OCI-LY7 (cell line): Measurements from ENCODE around the gene ADPRM. TPM values are rescaled to one million over a fixed set of nuclear protein-coding genes. Genes with fewer than 3 reads are reported as not detected.

ENCODE experiments used
- BruUV-seq: library from RNA; stranded (reverse); fragments of 400-500 nt; replicated peaks from 2 replicates; lab custom pipeline; 2021; lab: Mats Ljungman, UMichigan
- CTCF ChIA-PET: fragments of 300-600 bp; sonication (Branson Sonifier 250); formaldehyde crosslinking; loops from one replicate; lab custom pipeline; 2022; ENCODE audit warnings: antibody characterized with exemption; ENCODE audit not compliant: unreplicated experiment; lab: Charles Lee
- POLR2A ChIA-PET: fragments of 300-600 bp; sonication (Branson Sonifier 250); formaldehyde crosslinking; loops from one replicate; lab custom pipeline; 2022; ENCODE audit warnings: antibody characterized with exemption; lab: Charles Lee
- DNase-seq: peaks from one replicate; pipeline ENCODE4 v3.0.0-alpha.2; 2015; ENCODE audit warnings: low spot score
- H2AFZ ChIP-seq: fragments of 200-600 bp; sonication (generic), shearing (Covaris generic); 2 replicates; pipeline ENCODE4 v1.6.1; 2014; ENCODE audit warnings: mild to moderate bottlenecking, antibody characterized with exemption, low read length, moderate library complexity
- H3K27ac ChIP-seq: fragments of 200-600 bp; sonication (generic); 2 replicates; pipeline ENCODE4 v1.5.1; 2014; ENCODE audit warnings: mixed run types, low read depth, mild to moderate bottlenecking, moderate library complexity, low read length, inconsistent platforms; ENCODE audit not compliant: poor library complexity, severe bottlenecking
- H3K36me3 ChIP-seq: fragments of 200-600 bp; sonication (generic); 2 replicates; pipeline ENCODE4 v1.6.1; 2014; ENCODE audit warnings: mild to moderate bottlenecking, antibody characterized with exemption, low read length, moderate library complexity, mixed read lengths; ENCODE audit not compliant: insufficient read depth
- H3K4me1 ChIP-seq: fragments of 200-600 bp; sonication (generic); 2 replicates; pipeline ENCODE4 v1.5.1; 2014; ENCODE audit warnings: mild to moderate bottlenecking, low read length; ENCODE audit not compliant: insufficient read depth, poor library complexity, severe bottlenecking
- H3K4me2 ChIP-seq: fragments of 200-600 bp; sonication (generic); 2 replicates; pipeline ENCODE4 v1.6.1; 2014; ENCODE audit warnings: mild to moderate bottlenecking, low read length
- H3K4me3 ChIP-seq: fragments of 200-600 bp; sonication (generic); 2 replicates; pipeline ENCODE4 v1.5.1; 2014; ENCODE audit warnings: mild to moderate bottlenecking, low read depth, low read length; ENCODE audit not compliant: poor library complexity, severe bottlenecking
- H3K79me2 ChIP-seq: fragments of 200-600 bp; sonication (generic); 2 replicates; pipeline ENCODE4 v1.6.1; 2016; ENCODE audit warnings: low read depth, mild to moderate bottlenecking, low read length, moderate library complexity, mixed read lengths; ENCODE audit not compliant: insufficient read depth
- H3K9me2 ChIP-seq: fragments of 200-600 bp; sonication (generic); 2 replicates; pipeline ENCODE4 v1.6.1; 2016; ENCODE audit warnings: mild to moderate bottlenecking, low read length, mixed read lengths; ENCODE audit not compliant: insufficient read depth
- H3K9me3 ChIP-seq: fragments of 200-600 bp; sonication (generic); 2 replicates; pipeline ENCODE4 v1.6.1; 2014; ENCODE audit warnings: mild to moderate bottlenecking, mixed run types, low read length, mixed read lengths
- H4K20me1 ChIP-seq: fragments of 200-600 bp; sonication (generic); 2 replicates; pipeline ENCODE4 v1.6.1; 2014; ENCODE audit warnings: mild to moderate bottlenecking, antibody characterized with exemption, low read length, moderate library complexity, mixed read lengths; ENCODE audit not compliant: insufficient read depth
- CTCF ChIP-seq: fragments of 200-600 bp; sonication (generic); conservative IDR thresholded peaks from 2 replicates; pipeline ENCODE4 v1.5.1; 2014; ENCODE audit warnings: mild to moderate bottlenecking, antibody characterized with exemption, low read length, moderate library complexity, mixed read lengths
- EZH2phosphoT487 ChIP-seq: fragments of 200-600 bp; sonication (generic); IDR thresholded peaks from 2 replicates; pipeline ENCODE4 v1.6.1; 2018; ENCODE audit warnings: low read depth, borderline replicate concordance, mild to moderate bottlenecking, mixed run types, antibody characterized with exemption, low read length, moderate library complexity, mixed read lengths
- intact Hi-C: fragments of 100-400 bp; cut with micrococcal nuclease; formaldehyde crosslinking; loops from one replicate; pipeline ENCODE4 v1.10.0; 2022; ENCODE audit not compliant: unreplicated experiment
- total RNA-seq, 2 experiments: library from RNA; depleted of rRNA in 1 of 2; stranded (reverse); fragments of >200 nt in 1 of 2; shearing (Covaris generic) in 1 of 2; gene quantifications; 2 replicates each; pipeline ENCODE4 v1.2.3, GENCODE V29; 2014 to 2022

The ADPRM gene
- total RNA-seq, 2 experiments from 2014 or later = 5.5 to 7.0 TPM

- POLR2A ChIA-PET = interaction anchor here (0.7 kb wide), 1 partner anchor 37 kb away, joined by 4 read pairs; no protein-coding TSS in a partner anchor
Observed at GRCh38 chr17:10668775-10669174, 28.6 kb upstream of the ADPRM start.

GRCh38 chr17:10673312-10673711 lies 24.1 kb upstream of the ADPRM start:
- no TSS peak for BruUV-seq
- Histone ChIP-seq H3K79me2 (no peaks in the 10 kb centered on the region), H3K9me3 (no peaks in the 10 kb centered on the region), H3K9me2 (no peaks in the 10 kb centered on the region), H3K4me1 (no peaks in the 10 kb centered on the region), H3K27ac (no peak overlapping the region), H2AFZ (no peak overlapping the region), H3K4me2 (no peak overlapping the region), H4K20me1 (no peaks in the 10 kb centered on the region), H3K4me3 (no peak overlapping the region), H3K36me3 (peaks cover 45% of the 10 kb centered on the region)
- CTCF ChIA-PET = no interaction called here
- POLR2A ChIA-PET = no interaction called here
- DNase-seq = no peak
- intact Hi-C loops = no loop called here
- no peak for TF ChIP-seq CTCF

More at GRCh38 chr17:10668775-10669174, 28.6 kb upstream of the ADPRM start:
- Histone ChIP-seq H3K27ac (no peak overlapping the region), H3K79me2 (no peaks in the 10 kb centered on the region), H4K20me1 (no peaks in the 10 kb centered on the region), H3K9me2 (no peaks in the 10 kb centered on the region), H3K9me3 (no peaks in the 10 kb centered on the region), H3K4me2 (no peak overlapping the region), H3K4me3 (no peak overlapping the region), H2AFZ (no peak overlapping the region), H3K4me1 (no peaks in the 10 kb centered on the region), H3K36me3 (peaks cover 4% of the 10 kb centered on the region; the same call in 1 of the 2 replicates)
- intact Hi-C loops = no loop called here
- no peak for DNase-seq
- no TSS peak for BruUV-seq
- CTCF ChIA-PET = no interaction called here
- TF ChIP-seq CTCF (no peak), EZH2phosphoT487 (no peak)

- H3K4me2 ChIP-seq = no peak overlapping the region
- H3K9me3 ChIP-seq = no peaks in the 10 kb centered on the region
- TF ChIP-seq EZH2phosphoT487 (no peak), CTCF (no peak)
- peaks cover 59% of the 10 kb centered on the region for H3K36me3 ChIP-seq
- ChIA-PET POLR2A (interaction anchor here (1.2 kb wide), 1 partner anchor 9 kb away, joined by 3 read pairs; no protein-coding TSS in a partner anchor), CTCF (no interaction called here)
- H3K9me2 ChIP-seq = no peaks in the 10 kb centered on the region
- no peaks in the 10 kb centered on the region for H4K20me1 ChIP-seq
- no peak overlapping the region for H3K27ac ChIP-seq
- intact Hi-C loops = no loop called here
- H3K79me2 ChIP-seq = no peaks in the 10 kb centered on the region
- H3K4me3 ChIP-seq = no peak overlapping the region
- BruUV-seq = no TSS peak
- H2AFZ ChIP-seq = no peak overlapping the region
- no peak for DNase-seq
- no peaks in the 10 kb centered on the region for H3K4me1 ChIP-seq
Observed at GRCh38 chr17:10674704-10675103, 22.7 kb upstream of the ADPRM start.
